ENCODE results near the gene TANC1. TPM values are rescaled to one million over a fixed set of nuclear protein-coding genes. Genes with fewer than 3 reads are reported as not detected.

The TANC1 gene
- total RNA-seq: 10 to 100 TPM; 56.9 to 58.3 TPM
- 10 to 100 TPM in 1 of 2 donors, 1 to 10 TPM in 1; 7.8 to 39.2 TPM for polyA plus RNA-seq
- long read RNA-seq, donor 1, partial matches to known transcripts: 69 of 131 reads
- long read RNA-seq, donor 1, other reads (novel, unspliced or antisense): 62 of 131 reads
- long read RNA-seq, donor 2, full-length matches to known transcripts: 2 of 68 reads
- long read RNA-seq, donor 2, partial matches to known transcripts: 28 of 68 reads
- long read RNA-seq, donor 2, other reads (novel, unspliced or antisense): 38 of 68 reads

DNA sequence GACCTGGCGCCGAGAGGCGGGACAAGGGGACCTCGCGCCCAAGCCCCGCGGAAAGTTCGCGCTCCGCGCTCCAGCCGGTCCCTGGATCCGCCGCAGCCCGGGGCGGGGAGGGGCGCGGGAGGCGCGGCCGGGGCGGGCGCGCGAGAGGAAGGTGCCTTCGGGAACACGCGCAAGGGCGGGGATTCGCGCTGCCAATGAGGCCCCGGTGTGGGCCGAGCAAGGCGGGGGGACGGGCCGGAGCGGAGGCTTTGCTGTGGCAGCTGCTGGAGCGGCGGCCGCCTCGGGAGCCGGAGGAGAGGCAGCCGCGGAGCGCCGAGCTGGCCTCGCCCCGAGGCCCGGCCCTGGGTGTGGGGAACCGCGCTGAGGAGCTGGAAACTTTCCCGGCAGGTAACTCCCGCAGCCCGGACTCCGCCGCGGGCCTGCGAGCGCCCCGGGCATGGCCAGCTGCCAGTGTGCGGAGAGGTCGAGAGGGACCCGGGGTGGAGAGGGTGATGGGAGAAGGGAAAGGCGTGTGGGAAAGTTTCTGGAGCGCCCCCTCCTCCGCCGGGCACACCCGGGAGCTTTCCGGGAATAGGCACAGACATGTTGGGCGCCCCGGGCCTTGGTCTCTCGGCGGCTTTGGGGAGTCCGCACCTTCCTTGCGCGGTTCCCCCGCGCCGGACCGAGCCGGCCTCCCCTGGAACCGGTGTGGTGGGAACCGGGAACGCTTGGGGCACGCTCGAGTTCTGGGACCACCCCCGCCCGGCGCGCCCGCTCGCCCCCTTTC, at the start of gene TANC1:
Gene TANC1 (plus strand): TSS at position 245 of the 766 bp plus-strand sequence. CDS start 97,271 bp downstream, outside the sequence.
- DNase-seq: peak; percentile 95 to 97
- intact Hi-C loops (cut with DNase I): loop anchor here (5.0 kb wide), 2 partner anchors 64 to 149 kb away; no protein-coding TSS in a partner anchor
- Histone ChIP-seq H3K27me3 (ENCODE audit: control insufficient read depth in 1 of 2, insufficient read depth in 2 of 2, low read length in 1 of 2) (no peaks in the 10 kb centered on the region), H3K27ac (ENCODE audit: low read depth in 1 of 2, low read length in 2 of 2) (peak within 1 kb of the TSS; percentile 53 to 60), H3K36me3 (ENCODE audit: control insufficient read depth in 1 of 2, insufficient read depth in 2 of 2, low read length in 1 of 2) (no peaks in the 10 kb centered on the region), H3K9me3 (ENCODE audit: control insufficient read depth, low read length) (no peaks in the 10 kb centered on the region), H3K4me1 (ENCODE audit: control insufficient read depth in 1 of 2, insufficient read depth in 2 of 2, low read length in 2 of 2) (peaks cover 0 to 3% of the 10 kb centered on the region in 2 donors), H3K4me3 (ENCODE audit: low read length in 2 of 2) (peak within 1 kb of the TSS; percentile 86 to 96)
- 0 to 1% methylated on average over 70 to 92 of the region's 92 CpGs for WGBS, 2 donors
- peak; percentile 96 for ATAC-seq (ENCODE audit: low FRiP score)

DNA sequence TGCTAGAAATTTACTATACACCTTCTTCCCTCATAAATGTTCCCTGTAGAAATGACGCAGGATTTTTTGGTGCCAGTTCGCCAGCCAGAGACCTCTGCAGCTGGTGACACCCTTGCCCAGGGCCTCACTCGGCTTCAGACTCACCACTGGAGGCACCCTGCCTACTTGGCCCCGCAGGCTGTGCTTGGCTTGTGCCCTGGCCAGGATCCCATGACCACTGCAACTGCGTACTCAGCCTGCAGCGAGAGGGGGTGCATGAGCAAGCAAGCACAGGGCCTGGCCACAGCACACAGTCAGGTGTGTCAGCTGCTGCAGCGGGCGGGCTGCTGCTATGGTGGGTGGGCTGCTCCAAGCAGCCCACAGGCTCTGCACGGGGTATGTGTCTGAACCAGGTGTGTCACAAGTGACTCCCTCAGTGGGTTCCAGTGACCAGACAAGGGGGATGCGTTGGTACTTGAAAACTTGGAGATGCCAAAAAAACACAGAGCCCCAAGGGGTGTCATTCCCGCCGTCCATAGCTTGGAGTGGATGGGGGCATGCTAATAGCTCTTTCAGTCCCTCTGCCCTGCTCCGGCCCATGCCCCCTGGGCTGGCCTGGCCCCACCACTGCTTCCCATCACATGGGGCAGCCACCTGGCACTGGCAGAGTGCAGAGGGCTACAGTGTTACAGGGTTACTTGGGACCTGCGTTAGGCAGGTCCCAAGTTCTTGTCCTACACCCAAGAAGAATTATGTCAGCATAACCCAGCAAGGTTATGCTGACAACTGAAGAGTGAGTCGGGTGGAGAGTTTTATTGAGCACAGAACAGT, 46.6 kb upstream of the TANC1 start:
- H3K4me1 ChIP-seq (ENCODE audit: control insufficient read depth in 1 of 2, insufficient read depth in 2 of 2, low read length in 2 of 2): peaks cover 0 to 3% of the 10 kb centered on the region in 2 donors
- intact Hi-C loops (cut with DNase I): no loop called here
- H3K36me3 ChIP-seq (ENCODE audit: control insufficient read depth in 1 of 2, insufficient read depth in 2 of 2, low read length in 1 of 2): no peaks in the 10 kb centered on the region
- H3K27ac ChIP-seq (ENCODE audit: low read depth in 1 of 2, low read length in 2 of 2): no peak overlapping the region
- H3K27me3 ChIP-seq (ENCODE audit: control insufficient read depth in 1 of 2, insufficient read depth in 2 of 2, low read length in 1 of 2): no peaks in the 10 kb centered on the region
- ATAC-seq (ENCODE audit: low FRiP score) (no peak), DNase-seq (no peak)
- no peaks in the 10 kb centered on the region for H3K9me3 ChIP-seq (ENCODE audit: control insufficient read depth, low read length)
- H3K4me3 ChIP-seq (ENCODE audit: low read length in 2 of 2): no peak overlapping the region
- WGBS, 2 donors: 75 to 84% methylated on average over 15 of the region's 15 CpGs

DNA sequence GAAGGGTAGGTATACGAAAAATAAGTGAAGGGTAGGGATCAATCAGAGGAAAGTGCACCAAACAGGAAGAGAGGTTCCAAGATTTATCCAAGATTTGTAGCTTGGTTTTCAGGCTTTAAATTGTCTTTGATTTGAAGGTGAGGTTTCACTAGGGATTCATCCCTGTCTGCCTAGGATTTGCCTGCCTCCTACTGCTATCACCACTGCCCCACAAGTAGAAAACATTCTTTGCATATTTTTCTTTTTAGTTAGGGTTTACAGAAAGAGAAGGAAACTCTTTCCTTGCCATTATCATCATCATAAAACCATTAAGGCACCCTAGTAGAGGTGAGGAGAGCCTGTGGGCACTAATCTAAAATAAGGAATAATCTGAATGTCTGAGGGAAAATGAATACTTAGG, 45.8 kb upstream of the TANC1 start:
- no peak for DNase-seq
- WGBS, 2 donors: 72 to 82% methylated on average over 1 of the region's 1 CpG
- ATAC-seq (ENCODE audit: low FRiP score): no peak
- intact Hi-C loops (cut with DNase I): no loop called here
- Histone ChIP-seq H3K4me3 (ENCODE audit: low read length in 2 of 2) (no peak overlapping the region), H3K9me3 (ENCODE audit: control insufficient read depth, low read length) (no peaks in the 10 kb centered on the region), H3K27ac (ENCODE audit: low read depth in 1 of 2, low read length in 2 of 2) (no peak overlapping the region), H3K36me3 (ENCODE audit: control insufficient read depth in 1 of 2, insufficient read depth in 2 of 2, low read length in 1 of 2) (no peaks in the 10 kb centered on the region), H3K4me1 (ENCODE audit: control insufficient read depth in 1 of 2, insufficient read depth in 2 of 2, low read length in 2 of 2) (peaks cover 0 to 3% of the 10 kb centered on the region in 2 donors), H3K27me3 (ENCODE audit: control insufficient read depth in 1 of 2, insufficient read depth in 2 of 2, low read length in 1 of 2) (no peaks in the 10 kb centered on the region)

DNA sequence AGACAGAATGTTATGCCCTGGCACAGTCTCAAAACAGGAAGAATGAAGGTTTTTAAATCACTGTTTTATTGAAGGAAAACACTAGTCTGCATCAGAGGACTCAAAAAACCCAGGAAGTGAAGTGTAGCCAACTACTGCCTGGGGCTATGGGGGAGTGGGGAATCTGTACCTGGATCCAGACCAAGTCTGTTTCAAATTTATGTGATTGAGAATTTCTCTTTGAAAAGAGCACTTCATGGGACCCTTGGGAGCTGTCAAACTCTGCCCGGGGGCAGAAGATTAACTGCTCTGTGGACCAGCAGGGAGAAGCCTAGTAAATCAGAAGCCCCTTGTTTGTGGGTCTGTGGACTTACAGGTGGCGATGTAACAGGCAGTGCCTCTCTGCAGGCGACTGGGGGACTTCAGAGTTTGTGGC, 45.3 kb upstream of the TANC1 start:
- H3K27ac ChIP-seq (ENCODE audit: low read depth in 1 of 2, low read length in 2 of 2): no peak overlapping the region
- H3K9me3 ChIP-seq (ENCODE audit: control insufficient read depth, low read length): no peaks in the 10 kb centered on the region
- no peak for DNase-seq
- peaks cover 0 to 3% of the 10 kb centered on the region in 2 donors for H3K4me1 ChIP-seq (ENCODE audit: control insufficient read depth in 1 of 2, insufficient read depth in 2 of 2, low read length in 2 of 2)
- H3K27me3 ChIP-seq (ENCODE audit: control insufficient read depth in 1 of 2, insufficient read depth in 2 of 2, low read length in 1 of 2): no peaks in the 10 kb centered on the region
- WGBS, 2 donors: 35 to 46% methylated on average over 3 of the region's 3 CpGs
- H3K4me3 ChIP-seq (ENCODE audit: low read length in 2 of 2): no peak overlapping the region
- no peak for ATAC-seq (ENCODE audit: low FRiP score)
- no peaks in the 10 kb centered on the region for H3K36me3 ChIP-seq (ENCODE audit: control insufficient read depth in 1 of 2, insufficient read depth in 2 of 2, low read length in 1 of 2)
- intact Hi-C loops (cut with DNase I): no loop called here

DNA sequence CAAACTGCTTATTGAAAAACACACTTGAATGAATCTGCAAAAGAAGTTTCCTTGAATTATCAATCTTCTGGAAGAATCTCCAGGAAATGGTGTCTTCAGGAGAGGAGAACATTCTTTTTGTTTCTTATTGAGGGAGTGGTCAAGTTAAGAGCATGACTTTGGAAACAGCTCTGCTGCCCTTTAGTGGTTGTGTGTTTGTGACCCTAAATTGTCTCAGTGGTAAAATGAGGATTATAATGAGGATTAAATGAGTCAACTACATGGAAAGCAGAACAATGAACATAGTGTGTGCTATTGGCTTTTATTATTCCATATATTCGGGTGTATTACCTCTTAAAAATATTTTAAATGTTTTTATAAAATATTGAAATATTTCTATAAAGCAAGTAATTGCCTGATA, 44.8 kb upstream of the TANC1 start:
- H3K27me3 ChIP-seq (ENCODE audit: control insufficient read depth in 1 of 2, insufficient read depth in 2 of 2, low read length in 1 of 2): no peaks in the 10 kb centered on the region
- H3K36me3 ChIP-seq (ENCODE audit: control insufficient read depth in 1 of 2, insufficient read depth in 2 of 2, low read length in 1 of 2): no peaks in the 10 kb centered on the region
- no peaks in the 10 kb centered on the region for H3K9me3 ChIP-seq (ENCODE audit: control insufficient read depth, low read length)
- DNase-seq (no peak), ATAC-seq (ENCODE audit: low FRiP score) (no peak)
- no peak overlapping the region for H3K27ac ChIP-seq (ENCODE audit: low read depth in 1 of 2, low read length in 2 of 2)
- H3K4me1 ChIP-seq (ENCODE audit: control insufficient read depth in 1 of 2, insufficient read depth in 2 of 2, low read length in 2 of 2): peaks cover 0 to 3% of the 10 kb centered on the region in 2 donors
- 82 to 87% methylated on average over 1 of the region's 1 CpG for WGBS, 2 donors
- intact Hi-C loops (cut with DNase I): no loop called here
- no peak overlapping the region for H3K4me3 ChIP-seq (ENCODE audit: low read length in 2 of 2)

DNA sequence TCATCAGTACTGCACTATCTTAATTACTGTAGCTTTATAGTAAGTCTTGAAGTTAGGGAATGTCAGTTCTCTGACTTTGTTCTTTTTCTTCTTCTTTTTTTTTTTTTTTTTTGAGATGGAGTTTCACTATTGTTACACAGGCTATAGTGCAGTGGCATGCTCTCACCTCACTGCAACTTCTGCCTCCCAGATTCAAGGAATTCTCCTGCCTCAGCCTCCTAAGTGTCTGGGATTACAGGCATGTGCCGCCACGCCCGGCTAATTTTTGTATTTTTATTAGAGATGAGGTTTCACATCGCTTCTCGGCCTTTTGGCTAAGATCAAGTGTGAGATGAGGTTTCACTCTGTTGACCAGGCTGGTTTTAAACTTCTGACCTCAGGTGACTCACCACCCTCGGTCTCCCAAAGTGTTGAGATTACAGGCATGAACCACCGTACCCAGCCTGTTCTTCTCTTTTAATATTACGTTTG, 41.9 kb upstream of the TANC1 start:
- H3K27me3 ChIP-seq (ENCODE audit: control insufficient read depth in 1 of 2, insufficient read depth in 2 of 2, low read length in 1 of 2): no peaks in the 10 kb centered on the region
- H3K36me3 ChIP-seq (ENCODE audit: control insufficient read depth in 1 of 2, insufficient read depth in 2 of 2, low read length in 1 of 2): no peaks in the 10 kb centered on the region
- peaks cover 0 to 3% of the 10 kb centered on the region in 2 donors for H3K4me1 ChIP-seq (ENCODE audit: control insufficient read depth in 1 of 2, insufficient read depth in 2 of 2, low read length in 2 of 2)
- DNase-seq (no peak), ATAC-seq (ENCODE audit: low FRiP score) (no peak)
- no peak overlapping the region for H3K27ac ChIP-seq (ENCODE audit: low read depth in 1 of 2, low read length in 2 of 2)
- no peak overlapping the region for H3K4me3 ChIP-seq (ENCODE audit: low read length in 2 of 2)
- no peaks in the 10 kb centered on the region for H3K9me3 ChIP-seq (ENCODE audit: control insufficient read depth, low read length)
- 55 to 62% methylated on average over 6 to 8 of the region's 8 CpGs for WGBS, 2 donors
- intact Hi-C loops (cut with DNase I): no loop called here

DNA sequence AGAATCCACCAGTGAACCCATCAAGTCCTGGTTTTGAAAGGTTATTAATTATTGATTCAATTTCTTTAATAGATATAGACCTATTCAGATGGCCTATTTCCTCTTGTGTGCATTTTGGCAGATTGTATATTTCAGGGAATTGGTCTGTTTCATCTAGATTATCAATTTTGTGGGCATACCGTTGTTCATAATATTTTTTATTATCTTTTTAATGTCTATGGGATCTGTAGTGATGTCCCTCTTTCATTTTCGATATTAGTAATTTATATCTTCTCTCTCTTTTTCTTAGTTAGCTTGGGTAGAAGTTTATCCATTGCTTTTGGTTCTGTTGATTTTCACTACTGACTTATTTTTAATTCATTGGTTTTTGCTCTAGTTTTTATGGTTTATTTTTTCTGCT, 39.9 kb upstream of the TANC1 start:
- H3K9me3 ChIP-seq (ENCODE audit: control insufficient read depth, low read length): no peaks in the 10 kb centered on the region
- H3K4me3 ChIP-seq (ENCODE audit: low read length in 2 of 2): no peak overlapping the region
- intact Hi-C loops (cut with DNase I): no loop called here
- no peak overlapping the region for H3K27ac ChIP-seq (ENCODE audit: low read depth in 1 of 2, low read length in 2 of 2)
- ATAC-seq (ENCODE audit: low FRiP score) (no peak), DNase-seq (no peak)
- H3K4me1 ChIP-seq (ENCODE audit: control insufficient read depth in 1 of 2, insufficient read depth in 2 of 2, low read length in 2 of 2): no peaks in the 10 kb centered on the region
- H3K27me3 ChIP-seq (ENCODE audit: control insufficient read depth in 1 of 2, insufficient read depth in 2 of 2, low read length in 1 of 2): no peaks in the 10 kb centered on the region
- 98 to 99% methylated on average over 2 of the region's 2 CpGs for WGBS, 2 donors
- no peaks in the 10 kb centered on the region for H3K36me3 ChIP-seq (ENCODE audit: control insufficient read depth in 1 of 2, insufficient read depth in 2 of 2, low read length in 1 of 2)

DNA sequence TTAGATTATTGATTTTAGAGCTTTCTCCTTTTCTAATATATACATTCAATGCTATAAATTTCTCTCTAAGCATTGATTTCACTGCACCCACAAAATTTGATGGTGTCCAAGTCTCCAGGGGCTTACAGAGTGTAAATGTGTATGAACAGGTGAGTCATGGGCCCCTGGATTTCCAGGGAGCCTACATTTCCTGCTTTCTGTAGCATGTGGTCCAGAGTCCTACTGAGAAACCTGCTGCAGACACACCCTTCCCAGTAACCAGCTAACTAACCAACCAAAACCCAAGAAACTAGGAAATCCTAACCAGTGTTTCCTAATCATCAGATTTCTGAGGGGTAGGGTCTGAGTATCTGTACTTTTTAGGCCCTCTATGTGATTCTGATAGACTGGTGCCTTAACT, 39.5 kb upstream of the TANC1 start:
- no peaks in the 10 kb centered on the region for H3K4me1 ChIP-seq (ENCODE audit: control insufficient read depth in 1 of 2, insufficient read depth in 2 of 2, low read length in 2 of 2)
- DNase-seq (no peak), ATAC-seq (ENCODE audit: low FRiP score) (no peak)
- no peaks in the 10 kb centered on the region for H3K27me3 ChIP-seq (ENCODE audit: control insufficient read depth in 1 of 2, insufficient read depth in 2 of 2, low read length in 1 of 2)
- H3K9me3 ChIP-seq (ENCODE audit: control insufficient read depth, low read length): no peaks in the 10 kb centered on the region
- intact Hi-C loops (cut with DNase I): no loop called here
- H3K36me3 ChIP-seq (ENCODE audit: control insufficient read depth in 1 of 2, insufficient read depth in 2 of 2, low read length in 1 of 2): no peaks in the 10 kb centered on the region
- no peak overlapping the region for H3K27ac ChIP-seq (ENCODE audit: low read depth in 1 of 2, low read length in 2 of 2)
- H3K4me3 ChIP-seq (ENCODE audit: low read length in 2 of 2): no peak overlapping the region
